BJ (cell line): ENCODE results near the gene ESYT1. TPM values are rescaled to one million over a fixed set of nuclear protein-coding genes. Genes with fewer than 3 reads are reported as not detected.

ENCODE experiments used
- CTCF ChIA-PET: fragments of 350-600 bp; formaldehyde crosslinking; extraction: SDS; loops from one replicate; lab custom pipeline; 2021; ENCODE audit warnings: antibody characterized with exemption, inconsistent platforms; lab: Yijun Ruan, JAX
- POLR2A ChIA-PET: fragments of 300-600 bp; sonication (Branson Sonifier 250); formaldehyde crosslinking; extraction: SDS; loops from one replicate; lab custom pipeline; 2021; ENCODE audit warnings: antibody characterized with exemption; lab: Charles Lee
- DNase-seq: peaks from one replicate; pipeline ENCODE4 v3.0.0-alpha.2; 2011; ENCODE audit warnings: low read depth
- H3K27me3 ChIP-seq: 2 replicates; pipeline ENCODE4 v1.6.0; 2011; ENCODE audit warnings: low read length; ENCODE audit not compliant: control insufficient read depth, insufficient read depth
- H3K36me3 ChIP-seq: 2 replicates; pipeline ENCODE4 v1.5.1; 2011; ENCODE audit warnings: low read length; ENCODE audit not compliant: control insufficient read depth, insufficient read depth
- H3K4me3 ChIP-seq: 2 replicates; pipeline ENCODE4 v1.5.1; 2011; ENCODE audit warnings: low read depth, mild to moderate bottlenecking, control low read depth, low read length
- polyA plus RNA-seq: library from polyadenylated mRNA; depleted of rRNA; stranded (reverse); fragments of >200 nt; gene quantifications from 2 replicates; pipeline ENCODE4 v1.2.3, GENCODE V29; 2011
- TF ChIP-seq, protein P1 (sequence below): IDR thresholded peaks from 2 replicates; pipeline ENCODE4 v1.5.1; 2011; ENCODE audit warnings: low read depth, mild to moderate bottlenecking, control low read depth, inconsistent platforms, low read length, moderate library complexity; ENCODE audit not compliant: insufficient read depth

Gene ESYT1
- polyA plus RNA-seq, 1 experiment, result 264 TPM

DNA sequence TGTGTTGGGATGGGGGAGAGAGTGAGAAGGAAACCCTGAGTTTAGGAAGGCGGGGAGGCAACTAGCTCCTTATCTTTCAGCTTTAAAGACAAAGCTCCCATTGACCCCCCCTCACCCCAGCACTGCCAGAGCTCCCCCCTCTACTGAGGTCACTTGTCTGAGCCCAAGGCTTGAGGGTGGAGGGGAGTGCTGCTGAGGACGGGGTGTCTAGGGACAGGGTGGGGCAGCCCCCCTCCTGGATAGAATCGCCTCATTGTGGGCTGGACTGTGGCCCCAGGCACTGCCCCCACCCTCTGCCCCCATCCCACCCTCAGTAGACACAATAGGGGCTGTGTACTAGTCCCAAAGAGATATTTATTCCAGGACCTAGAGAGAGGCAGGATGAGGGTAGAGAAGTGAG is 45.1 kb upstream of the ESYT1 start:
- Histone ChIP-seq H3K4me3 (no peak overlapping the region), H3K36me3 (no peaks in the 10 kb centered on the region), H3K27me3 (peaks cover 5% of the 10 kb centered on the region)
- ChIA-PET POLR2A (no interaction called here), CTCF (no interaction called here)
- no peak for DNase-seq
- TF ChIP-seq, protein P1, sequence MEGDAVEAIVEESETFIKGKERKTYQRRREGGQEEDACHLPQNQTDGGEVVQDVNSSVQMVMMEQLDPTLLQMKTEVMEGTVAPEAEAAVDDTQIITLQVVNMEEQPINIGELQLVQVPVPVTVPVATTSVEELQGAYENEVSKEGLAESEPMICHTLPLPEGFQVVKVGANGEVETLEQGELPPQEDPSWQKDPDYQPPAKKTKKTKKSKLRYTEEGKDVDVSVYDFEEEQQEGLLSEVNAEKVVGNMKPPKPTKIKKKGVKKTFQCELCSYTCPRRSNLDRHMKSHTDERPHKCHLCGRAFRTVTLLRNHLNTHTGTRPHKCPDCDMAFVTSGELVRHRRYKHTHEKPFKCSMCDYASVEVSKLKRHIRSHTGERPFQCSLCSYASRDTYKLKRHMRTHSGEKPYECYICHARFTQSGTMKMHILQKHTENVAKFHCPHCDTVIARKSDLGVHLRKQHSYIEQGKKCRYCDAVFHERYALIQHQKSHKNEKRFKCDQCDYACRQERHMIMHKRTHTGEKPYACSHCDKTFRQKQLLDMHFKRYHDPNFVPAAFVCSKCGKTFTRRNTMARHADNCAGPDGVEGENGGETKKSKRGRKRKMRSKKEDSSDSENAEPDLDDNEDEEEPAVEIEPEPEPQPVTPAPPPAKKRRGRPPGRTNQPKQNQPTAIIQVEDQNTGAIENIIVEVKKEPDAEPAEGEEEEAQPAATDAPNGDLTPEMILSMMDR, result no peak

DNA sequence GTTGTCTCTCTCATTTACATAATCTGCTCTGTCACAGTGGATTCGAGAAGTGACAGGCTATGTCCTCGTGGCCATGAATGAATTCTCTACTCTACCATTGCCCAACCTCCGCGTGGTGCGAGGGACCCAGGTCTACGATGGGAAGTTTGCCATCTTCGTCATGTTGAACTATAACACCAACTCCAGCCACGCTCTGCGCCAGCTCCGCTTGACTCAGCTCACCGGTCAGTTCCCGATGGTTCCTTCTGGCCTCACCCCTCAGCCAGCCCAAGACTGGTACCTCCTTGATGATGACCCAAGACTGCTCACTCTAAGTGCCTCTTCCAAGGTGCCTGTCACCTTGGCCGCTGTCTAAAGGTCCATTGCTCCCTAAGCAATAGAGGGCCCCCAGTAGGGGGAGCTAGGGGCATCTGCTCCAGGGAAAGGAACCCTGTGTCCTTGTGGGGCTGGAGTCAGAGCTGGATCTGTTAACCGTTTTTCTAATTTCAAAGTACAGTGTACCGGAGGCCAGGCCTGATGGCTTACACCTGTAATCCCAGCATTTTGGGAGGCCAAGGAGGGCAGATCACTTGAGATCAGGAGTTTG is 43.0 kb upstream of the ESYT1 start:
- no peak for DNase-seq
- peaks cover 5% of the 10 kb centered on the region for H3K27me3 ChIP-seq
- no peaks in the 10 kb centered on the region for H3K36me3 ChIP-seq
- CTCF ChIA-PET, result interaction anchor here (1.4 to 2.2 kb wide), 3 partner anchors 12 to 55 kb away, joined by 3 to 7 read pairs (median 3); no protein-coding TSS in a partner anchor
- H3K4me3 ChIP-seq, result no peak overlapping the region
- POLR2A ChIA-PET, result no interaction called here
- TF ChIP-seq, protein P1, result peak; percentile 40

- H3K36me3 ChIP-seq, result no peaks in the 10 kb centered on the region
- H3K27me3 ChIP-seq, result peaks cover 3% of the 10 kb centered on the region; the same call in 1 of the 2 replicates
- H3K4me3 ChIP-seq, result no peak overlapping the region
- TF ChIP-seq, protein P1, result no peak
- POLR2A ChIA-PET, result no interaction called here
- CTCF ChIA-PET, result interaction anchor here (1.4 to 2.2 kb wide), 3 partner anchors 10 to 56 kb away, joined by 3 to 7 read pairs (median 3); no protein-coding TSS in a partner anchor
- DNase-seq, result no peak
These were observed 42.0 kb upstream of the ESYT1 start for GRCh38 chr12:56086096-56086495.

DNA sequence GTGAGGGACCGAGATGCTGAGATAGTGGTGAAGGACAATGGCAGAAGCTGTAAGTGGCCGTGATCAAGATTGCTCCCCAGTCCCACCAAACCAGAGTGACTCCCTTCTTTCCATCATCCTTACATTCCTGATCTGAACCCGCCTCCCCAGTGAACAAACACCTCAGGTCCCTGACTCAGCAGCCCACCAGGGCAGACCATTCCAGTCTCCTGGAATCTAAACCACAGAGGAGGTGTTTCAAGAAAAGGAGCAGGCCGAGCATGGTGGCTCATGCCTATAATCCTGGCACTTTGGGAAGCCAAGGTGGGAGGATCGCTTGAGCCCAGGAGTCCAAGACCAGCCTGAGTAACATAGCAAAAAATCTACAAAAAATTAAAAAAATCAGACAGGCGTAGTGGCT is 41.5 kb upstream of the ESYT1 start:
- H3K36me3 ChIP-seq, result no peaks in the 10 kb centered on the region
- H3K27me3 ChIP-seq, result peaks cover 3% of the 10 kb centered on the region; the same call in 1 of the 2 replicates
- CTCF ChIA-PET, result interaction anchor here (1.6 to 2.2 kb wide), 2 partner anchors 10 to 57 kb away, joined by 3 to 7 read pairs; no protein-coding TSS in a partner anchor
- TF ChIP-seq, protein P1, result no peak
- H3K4me3 ChIP-seq, result no peak overlapping the region
- POLR2A ChIA-PET, result no interaction called here
- DNase-seq, result no peak

DNA sequence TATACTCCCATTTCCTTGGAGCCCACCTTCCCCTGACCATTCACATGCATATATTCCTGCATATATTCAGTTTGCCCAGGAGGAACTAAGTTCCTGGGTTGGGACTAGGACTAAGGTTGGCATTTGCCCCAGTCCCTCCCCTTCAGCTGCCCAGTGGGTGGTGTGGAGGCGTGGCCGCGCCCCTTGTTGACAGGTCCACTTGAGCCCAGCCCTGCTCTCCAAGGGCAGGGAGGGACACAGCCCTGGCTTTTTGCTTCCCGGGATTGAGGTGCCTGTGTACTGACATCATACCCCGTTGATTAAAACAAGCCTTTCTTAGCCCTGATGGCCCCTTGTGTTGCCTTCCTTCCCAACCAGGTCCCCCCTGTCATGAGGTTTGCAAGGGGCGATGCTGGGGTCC is 40.8 kb upstream of the ESYT1 start:
- POLR2A ChIA-PET, result interaction anchor here (0.5 kb wide), 1 partner anchor 32 kb away, joined by 3 read pairs; no protein-coding TSS in a partner anchor
- Histone ChIP-seq H3K27me3 (peaks cover 1% of the 10 kb centered on the region; the same call in 1 of the 2 replicates), H3K36me3 (no peaks in the 10 kb centered on the region), H3K4me3 (no peak overlapping the region)
- no peak for DNase-seq
- CTCF ChIA-PET, result no interaction called here
- TF ChIP-seq, protein P1, result no peak
